RCC 7860 (cell line): Measurements from ENCODE around the gene ABHD16B.
"Not testable (repeated sequence)": the region's sequence is repeated elsewhere in the genome, so short reads cannot be mapped to it uniquely, and the experiment has no call there.

Source experiments
- DNase-seq: peaks from one replicate; pipeline ENCODE4 v3.0.0-alpha.2; 2015; ENCODE audit warnings: low spot score
- FAIRE-seq: peaks from 2 replicates; lab custom pipeline; 2012; peaks lifted over from hg19 to GRCh38; lab: Jason Lieb, UNC

The ABHD16B gene

DNA sequence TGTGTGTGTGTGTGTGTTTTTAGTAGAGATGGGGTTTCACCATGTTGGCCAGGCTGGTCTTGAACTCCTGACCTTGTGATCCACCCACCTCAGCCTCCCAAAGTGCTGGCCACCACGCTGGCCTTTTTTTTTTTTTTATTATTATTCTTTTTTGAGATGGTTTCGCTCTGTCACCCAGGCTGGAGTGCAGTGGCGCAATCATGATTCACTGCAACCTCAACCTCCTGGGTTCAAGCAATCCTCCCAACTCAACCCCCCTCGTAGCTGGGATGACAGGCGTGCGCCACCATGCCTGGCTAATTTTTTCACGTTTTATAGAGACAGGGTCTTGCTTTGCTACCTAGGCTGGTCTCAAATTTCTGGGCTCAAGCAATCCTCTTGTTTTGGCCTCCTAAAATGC, 12.9 kb downstream of the ABHD16B start:
- FAIRE-seq, DNase-seq: not testable (repeated sequence)

GRCh38 chr20:63876489-63877036, 15.3 kb downstream of the ABHD16B start:
- DNase-seq: no peak
- FAIRE-seq: no peak

GRCh38 chr20:63877755-63878470, 16.6 kb downstream of the ABHD16B start:
- FAIRE-seq (no peak), DNase-seq (no peak)

DNA sequence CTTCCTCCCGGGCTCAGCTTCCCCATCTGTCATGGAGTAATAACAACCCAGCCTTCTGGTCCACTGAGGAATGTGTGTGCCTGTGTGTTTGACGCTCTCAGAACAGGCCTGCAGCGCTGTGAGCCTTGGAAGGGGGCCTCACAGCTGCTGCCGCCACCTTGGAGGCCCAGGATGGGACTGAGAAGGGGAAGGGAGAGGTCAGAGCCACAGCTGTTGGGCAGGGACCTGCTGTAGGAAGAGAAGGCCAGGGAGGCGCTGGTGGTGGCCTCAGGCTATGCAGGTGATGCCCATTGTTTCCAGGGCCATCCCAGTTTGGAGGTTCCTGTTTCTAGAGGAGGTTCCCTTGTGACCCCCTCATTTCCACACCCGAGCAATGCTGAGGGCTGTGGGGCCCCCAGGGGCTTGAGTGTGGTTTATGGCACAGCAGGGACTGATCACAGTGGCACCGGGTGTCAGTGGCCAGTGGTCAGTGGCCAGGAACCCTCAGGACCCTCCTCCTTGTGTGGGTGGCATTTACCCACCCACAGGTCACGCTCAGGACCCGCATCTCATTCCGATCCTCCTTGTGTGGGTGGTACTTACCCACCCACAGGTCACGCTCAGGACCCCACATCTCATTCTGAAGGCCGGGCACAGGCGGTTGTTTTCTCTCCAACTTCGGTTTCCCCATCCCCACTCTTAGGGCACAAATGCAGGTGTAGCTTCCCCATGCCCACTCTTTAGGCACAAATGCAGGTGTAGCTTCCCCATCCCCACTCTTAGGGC, 17.8 kb downstream of the ABHD16B start:
- FAIRE-seq (no peak), DNase-seq (no peak)

GRCh38 chr20:63880901-63881300, 19.6 kb downstream of the ABHD16B start:
- DNase-seq, FAIRE-seq: not testable (repeated sequence)

DNA sequence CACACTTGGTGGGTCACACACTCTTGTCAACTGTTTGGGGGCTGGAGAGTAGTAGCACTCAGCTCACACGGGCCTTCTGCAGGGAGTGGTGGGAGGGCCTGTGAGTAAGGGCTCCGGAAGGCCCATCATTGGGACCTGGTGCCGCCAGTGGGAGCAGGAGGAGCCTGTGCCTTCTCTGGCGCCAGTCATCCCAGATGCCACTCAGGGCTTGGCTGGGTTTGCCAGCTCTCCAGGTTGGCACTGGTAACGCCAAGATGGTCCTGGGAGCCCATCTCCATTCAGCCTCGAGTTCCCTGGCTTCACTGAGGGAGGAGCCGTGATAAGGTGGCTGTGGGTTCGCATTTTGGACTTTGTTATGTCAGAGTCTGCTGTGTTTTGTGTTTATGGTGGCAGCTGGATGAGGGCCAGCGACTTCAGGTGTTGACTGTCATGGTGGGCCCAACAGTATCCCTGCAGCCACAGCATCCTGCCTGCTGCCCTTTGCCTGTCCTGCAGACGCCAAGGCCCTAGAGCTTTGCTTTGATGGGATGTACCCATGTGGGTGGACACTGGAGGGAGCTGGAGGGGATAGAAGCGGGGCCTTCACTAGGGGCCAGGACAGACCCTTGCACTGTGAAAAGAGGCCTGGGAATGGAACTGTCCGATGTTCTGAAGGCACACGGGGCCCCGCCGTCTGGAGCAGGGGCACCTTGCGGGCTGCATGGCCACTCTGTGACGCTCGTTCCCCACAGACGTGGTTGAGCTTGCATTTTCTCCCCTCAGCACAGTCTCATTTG, 20.3 kb downstream of the ABHD16B start:
- FAIRE-seq (no peak), DNase-seq (no peak)

- DNase-seq (no peak), FAIRE-seq (no peak)
Observed at GRCh38 chr20:63882257-63883200, 21.2 kb downstream of the ABHD16B start.

DNA sequence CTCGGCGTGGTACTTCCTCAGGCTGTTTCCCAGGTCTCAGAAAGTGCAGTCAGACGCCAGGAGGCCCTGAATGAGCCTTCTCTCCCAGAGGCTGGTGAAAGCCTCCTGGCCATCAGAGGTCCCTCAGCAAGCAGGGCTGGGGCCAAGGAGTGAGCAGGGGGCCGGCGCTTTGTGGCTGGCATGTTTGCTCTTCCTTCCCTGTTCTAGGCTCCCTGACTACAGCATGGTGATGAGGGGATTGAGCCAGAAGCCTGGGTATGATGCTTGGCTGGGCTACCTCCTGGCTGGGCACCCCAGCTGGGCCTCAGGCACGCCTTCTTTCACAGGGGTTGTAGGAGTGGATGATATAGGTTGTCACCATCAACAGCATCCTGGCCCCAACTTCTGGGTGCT, 21.9 kb downstream of the ABHD16B start:
- DNase-seq (no peak), FAIRE-seq (no peak)

GRCh38 chr20:63884506-63885263, 23.4 kb downstream of the ABHD16B start:
- FAIRE-seq (no peak), DNase-seq (no peak)

GRCh38 chr20:63885264-63886053, 24.2 kb downstream of the ABHD16B start:
- no peak for FAIRE-seq
- no peak for DNase-seq

- FAIRE-seq: no peak
- no peak for DNase-seq
Observed at GRCh38 chr20:63886054-63886419, 24.7 kb downstream of the ABHD16B start.

GRCh38 chr20:63886921-63887320, 25.6 kb downstream of the ABHD16B start:
- DNase-seq (no peak), FAIRE-seq (no peak)

GRCh38 chr20:63889241-63890200, 28.2 kb downstream of the ABHD16B start:
- FAIRE-seq: no peak

DNA sequence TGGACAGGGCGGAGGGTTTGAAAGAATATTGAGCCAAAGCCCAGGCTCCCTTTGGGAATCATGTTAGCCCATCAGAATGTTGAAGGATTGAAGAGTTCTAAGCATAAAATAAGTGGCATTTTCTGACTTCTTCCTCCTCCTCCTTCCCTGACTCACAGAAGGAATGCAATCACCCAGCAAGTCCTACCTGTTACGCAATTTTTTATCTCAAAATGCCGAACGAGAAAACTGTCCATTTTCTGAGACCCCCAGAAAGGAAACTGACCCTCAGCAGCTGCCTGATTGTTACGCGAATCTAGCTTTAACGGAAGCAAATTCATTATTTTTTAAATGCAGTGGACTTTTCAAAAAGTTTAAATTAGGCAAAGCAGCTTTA, 28.9 kb downstream of the ABHD16B start:
- FAIRE-seq: no peak
- no peak for DNase-seq

More at GRCh38 chr20:63889241-63890200, 28.2 kb downstream of the ABHD16B start:
- no peak for DNase-seq

GRCh38 chr20:63890616-63891015, 29.3 kb downstream of the ABHD16B start:
- DNase-seq (no peak), FAIRE-seq (no peak)

DNA sequence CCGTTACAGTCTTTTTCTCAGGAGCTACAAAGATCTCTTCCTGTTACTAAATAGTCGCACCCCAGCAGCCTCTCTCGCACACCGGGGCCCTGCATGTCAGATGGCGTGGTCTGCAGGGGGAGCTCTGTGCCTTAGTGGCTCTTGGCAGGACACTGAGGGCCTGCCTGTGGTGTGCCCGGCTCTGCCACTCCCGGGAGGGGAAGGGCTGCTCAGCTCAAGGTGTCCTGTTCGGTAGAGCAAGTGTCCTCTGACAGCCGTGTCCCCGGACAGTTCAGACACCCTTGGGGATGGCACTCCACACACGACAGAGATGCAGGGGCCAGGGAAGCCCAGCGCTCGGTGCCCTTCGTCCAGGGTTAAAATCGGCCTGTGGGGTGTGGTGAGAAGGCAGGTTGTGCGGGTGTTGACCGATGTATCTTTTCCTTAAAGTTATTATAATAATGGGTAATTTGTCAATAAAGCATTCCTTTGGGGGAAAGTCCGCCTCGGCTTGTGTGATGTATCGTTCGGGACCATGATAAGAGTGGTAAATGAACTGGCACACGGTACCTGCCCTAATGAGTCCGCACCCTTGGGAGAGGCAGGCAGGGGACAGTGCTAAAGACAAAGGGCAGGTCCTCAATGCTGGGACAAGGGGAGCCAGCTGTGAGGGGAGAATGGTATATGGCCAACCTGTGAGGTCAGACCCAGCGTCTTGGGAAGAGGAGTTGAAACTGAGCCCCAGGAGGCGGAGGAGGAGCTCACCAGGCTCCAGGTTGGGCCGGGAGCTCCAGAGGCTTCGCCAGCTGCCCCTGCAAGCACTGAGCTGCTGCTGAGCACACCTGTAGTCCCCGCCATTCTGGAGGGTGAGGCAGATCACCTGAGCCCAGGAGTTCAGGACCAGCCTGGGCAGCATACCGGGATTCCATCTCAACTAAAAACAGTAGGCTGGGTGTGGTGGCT, 30.0 kb downstream of the ABHD16B start:
- FAIRE-seq (no peak), DNase-seq (no peak)
